DOHH2 (cell line): ENCODE results near the gene HCN4.

Source experiments
- H3F3A ChIP-seq: fragments of 200-600 bp; sonication (generic), shearing (Covaris generic); 2 replicates; pipeline ENCODE4 v1.6.0; 2016; ENCODE audit warnings: antibody characterized with exemption, mild to moderate bottlenecking; ENCODE audit not compliant: control insufficient read depth, insufficient read depth
- H3K27ac ChIP-seq: fragments of 200-600 bp; sonication (generic); 2 replicates; pipeline ENCODE4 v1.5.1; 2014; ENCODE audit warnings: low read depth, mild to moderate bottlenecking, low read length, moderate library complexity
- H3K27me3 ChIP-seq: fragments of 200-600 bp; sonication (generic); 2 replicates; pipeline ENCODE4 v1.6.1; 2014; ENCODE audit warnings: mild to moderate bottlenecking, low read length, mixed read lengths; ENCODE audit not compliant: control insufficient read depth
- H3K36me3 ChIP-seq: fragments of 200-600 bp; sonication (generic); 2 replicates; pipeline ENCODE4 v1.6.1; 2014; ENCODE audit warnings: mild to moderate bottlenecking, low read length, moderate library complexity, mixed read lengths; ENCODE audit not compliant: control insufficient read depth
- H3K4me1 ChIP-seq: fragments of 200-600 bp; sonication (generic); 2 replicates; pipeline ENCODE4 v1.6.1; 2014; ENCODE audit warnings: mild to moderate bottlenecking, low read length, mixed read lengths; ENCODE audit not compliant: control insufficient read depth
- H3K4me2 ChIP-seq: fragments of 200-600 bp; sonication (generic); 2 replicates; pipeline ENCODE4 v1.6.0; 2014; ENCODE audit warnings: mild to moderate bottlenecking, low read length, moderate library complexity
- H3K4me3 ChIP-seq: fragments of 200-600 bp; sonication (generic); 2 replicates; pipeline ENCODE4 v1.5.1; 2014; ENCODE audit warnings: mild to moderate bottlenecking, low read length, mixed read lengths
- H3K79me2 ChIP-seq: fragments of 200-600 bp; sonication (generic); 2 replicates; pipeline ENCODE4 v1.6.1; 2014; ENCODE audit warnings: mild to moderate bottlenecking, low read length, mixed read lengths; ENCODE audit not compliant: control insufficient read depth
- H3K9me2 ChIP-seq: fragments of 200-600 bp; sonication (generic); replicated peaks from 2 replicates; pipeline ENCODE4 v1.6.1; 2014; ENCODE audit warnings: mild to moderate bottlenecking, low read length, mixed read lengths; ENCODE audit not compliant: control insufficient read depth
- H3K9me3 ChIP-seq: fragments of 200-600 bp; sonication (generic); 2 replicates; pipeline ENCODE4 v1.6.1; 2014; ENCODE audit warnings: antibody characterized with exemption, low read length, mixed read lengths; ENCODE audit not compliant: control insufficient read depth, insufficient read depth
- H4K20me1 ChIP-seq: fragments of 200-600 bp; sonication (generic); 2 replicates; pipeline ENCODE4 v1.6.0; 2014; ENCODE audit warnings: low read depth, mild to moderate bottlenecking, antibody characterized with exemption, low read length, moderate library complexity; ENCODE audit not compliant: control insufficient read depth, insufficient read depth
- EZH2phosphoT487 ChIP-seq: fragments of 200-600 bp; sonication (generic); IDR thresholded peaks from 2 replicates; pipeline ENCODE4 v1.6.1; 2017; ENCODE audit warnings: borderline replicate concordance, mild to moderate bottlenecking, antibody characterized with exemption, low read length, moderate library complexity, mixed read lengths
- TF ChIP-seq, protein P1 (sequence below): fragments of 200-600 bp; sonication (generic); IDR thresholded peaks from one replicate; pipeline ENCODE4 v1.5.1; 2014; ENCODE audit warnings: antibody characterized with exemption, mild to moderate bottlenecking, low read depth, low read length; ENCODE audit not compliant: poor library complexity, severe bottlenecking

Gene HCN4

GRCh38 chr15:73284090-73284716 lies 84.6 kb downstream of the HCN4 start:
- H4K20me1 ChIP-seq: no peaks in the 10 kb centered on the region

GRCh38 chr15:73283366-73283962 lies 85.3 kb downstream of the HCN4 start:
- Histone ChIP-seq H3F3A (no peaks in the 10 kb centered on the region), H3K9me3 (no peaks in the 10 kb centered on the region), H3K9me2 (no peaks in the 10 kb centered on the region), H3K79me2 (no peaks in the 10 kb centered on the region), H3K27me3 (0 out of 2 replicates have a peak, but pooled peaks cover 4% of the 10 kb centered on the region), H3K4me3 (no peak overlapping the region), H3K4me1 (no peaks in the 10 kb centered on the region), H3K27ac (no peak overlapping the region), H4K20me1 (no peaks in the 10 kb centered on the region), H3K36me3 (no peaks in the 10 kb centered on the region), H3K4me2 (no peak overlapping the region)
- no peak for TF ChIP-seq EZH2phosphoT487
- TF ChIP-seq, protein P1, sequence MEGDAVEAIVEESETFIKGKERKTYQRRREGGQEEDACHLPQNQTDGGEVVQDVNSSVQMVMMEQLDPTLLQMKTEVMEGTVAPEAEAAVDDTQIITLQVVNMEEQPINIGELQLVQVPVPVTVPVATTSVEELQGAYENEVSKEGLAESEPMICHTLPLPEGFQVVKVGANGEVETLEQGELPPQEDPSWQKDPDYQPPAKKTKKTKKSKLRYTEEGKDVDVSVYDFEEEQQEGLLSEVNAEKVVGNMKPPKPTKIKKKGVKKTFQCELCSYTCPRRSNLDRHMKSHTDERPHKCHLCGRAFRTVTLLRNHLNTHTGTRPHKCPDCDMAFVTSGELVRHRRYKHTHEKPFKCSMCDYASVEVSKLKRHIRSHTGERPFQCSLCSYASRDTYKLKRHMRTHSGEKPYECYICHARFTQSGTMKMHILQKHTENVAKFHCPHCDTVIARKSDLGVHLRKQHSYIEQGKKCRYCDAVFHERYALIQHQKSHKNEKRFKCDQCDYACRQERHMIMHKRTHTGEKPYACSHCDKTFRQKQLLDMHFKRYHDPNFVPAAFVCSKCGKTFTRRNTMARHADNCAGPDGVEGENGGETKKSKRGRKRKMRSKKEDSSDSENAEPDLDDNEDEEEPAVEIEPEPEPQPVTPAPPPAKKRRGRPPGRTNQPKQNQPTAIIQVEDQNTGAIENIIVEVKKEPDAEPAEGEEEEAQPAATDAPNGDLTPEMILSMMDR: no peak

More at GRCh38 chr15:73284090-73284716, 84.6 kb downstream of the HCN4 start:
- Histone ChIP-seq H3K4me3 (no peak overlapping the region), H3K36me3 (no peaks in the 10 kb centered on the region), H3K4me1 (no peaks in the 10 kb centered on the region), H3K27ac (no peak overlapping the region), H3K79me2 (no peaks in the 10 kb centered on the region), H3K27me3 (0 out of 2 replicates have a peak, but pooled peaks cover 4% of the 10 kb centered on the region), H3K9me3 (no peaks in the 10 kb centered on the region), H3F3A (no peaks in the 10 kb centered on the region), H3K4me2 (no peak overlapping the region), H3K9me2 (no peaks in the 10 kb centered on the region)
- no peak for TF ChIP-seq EZH2phosphoT487
- TF ChIP-seq, protein P1: peak; percentile 28

GRCh38 chr15:73282567-73283365 lies 86.0 kb downstream of the HCN4 start:
- Histone ChIP-seq H3K4me1 (no peaks in the 10 kb centered on the region), H3K9me2 (no peaks in the 10 kb centered on the region), H4K20me1 (no peaks in the 10 kb centered on the region), H3K9me3 (no peaks in the 10 kb centered on the region), H3F3A (no peaks in the 10 kb centered on the region), H3K4me2 (no peak overlapping the region), H3K27ac (no peak overlapping the region), H3K36me3 (no peaks in the 10 kb centered on the region), H3K27me3 (no peaks in the 10 kb centered on the region), H3K79me2 (no peaks in the 10 kb centered on the region), H3K4me3 (no peak overlapping the region)
- TF ChIP-seq EZH2phosphoT487: no peak
- TF ChIP-seq, protein P1: no peak
